Measurements from ENCODE around the gene FXYD7.

FXYD7 gene

DNA sequence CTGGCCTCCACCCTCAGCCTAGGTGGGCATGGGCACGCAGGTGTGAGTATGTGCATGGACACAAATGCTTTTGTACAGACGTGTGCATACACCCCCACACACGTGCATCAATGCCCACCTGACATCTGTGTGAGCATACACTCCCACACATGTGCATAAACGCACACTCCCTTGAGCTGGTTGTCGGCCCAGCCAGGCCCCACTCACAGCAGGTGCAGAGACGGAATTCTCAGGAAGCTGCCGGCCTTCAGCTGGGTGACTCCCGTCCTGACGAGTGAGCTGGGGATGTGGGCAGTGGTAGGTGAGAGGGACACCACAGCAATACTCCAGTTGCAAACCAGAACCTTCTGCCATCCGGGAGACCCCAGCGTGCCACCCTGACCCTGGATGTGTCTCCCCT is 9.2 kb upstream of the FXYD7 start:
- ATAC-seq = no peak
- TF ChIP-seq ARNTL (CRISPR knock-in tag; IDR thresholded peaks at IDR 0.05; ENCODE audit: borderline replicate concordance, low read depth) (no peak), TOX (CRISPR knock-in tag; IDR thresholded peaks at IDR 0.05; ENCODE audit: borderline replicate concordance) (no peak), ZC3H10 (CRISPR knock-in tag; IDR thresholded peaks at IDR 0.05) (no peak), ZFP30 (CRISPR knock-in tag; IDR thresholded peaks at IDR 0.05) (no peak), PPARA (CRISPR knock-in tag; IDR thresholded peaks at IDR 0.05; ENCODE audit: borderline replicate concordance) (no peak), ZNF70 (CRISPR knock-in tag; IDR thresholded peaks at IDR 0.05) (no peak), ZNF565 (CRISPR knock-in tag; conservative IDR thresholded peaks at IDR 0.05; ENCODE audit: low read depth) (no peak), ISL1 (CRISPR knock-in tag; IDR thresholded peaks at IDR 0.05) (no peak)
- TF ChIP-seq, protein P1, sequence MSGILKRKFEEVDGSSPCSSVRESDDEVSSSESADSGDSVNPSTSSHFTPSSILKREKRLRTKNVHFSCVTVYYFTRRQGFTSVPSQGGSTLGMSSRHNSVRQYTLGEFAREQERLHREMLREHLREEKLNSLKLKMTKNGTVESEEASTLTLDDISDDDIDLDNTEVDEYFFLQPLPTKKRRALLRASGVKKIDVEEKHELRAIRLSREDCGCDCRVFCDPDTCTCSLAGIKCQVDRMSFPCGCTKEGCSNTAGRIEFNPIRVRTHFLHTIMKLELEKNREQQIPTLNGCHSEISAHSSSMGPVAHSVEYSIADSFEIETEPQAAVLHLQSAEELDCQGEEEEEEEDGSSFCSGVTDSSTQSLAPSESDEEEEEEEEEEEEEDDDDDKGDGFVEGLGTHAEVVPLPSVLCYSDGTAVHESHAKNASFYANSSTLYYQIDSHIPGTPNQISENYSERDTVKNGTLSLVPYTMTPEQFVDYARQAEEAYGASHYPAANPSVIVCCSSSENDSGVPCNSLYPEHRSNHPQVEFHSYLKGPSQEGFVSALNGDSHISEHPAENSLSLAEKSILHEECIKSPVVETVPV (CRISPR knock-in tag; IDR thresholded peaks at IDR 0.05) = no peak
- TF ChIP-seq, protein P2, sequence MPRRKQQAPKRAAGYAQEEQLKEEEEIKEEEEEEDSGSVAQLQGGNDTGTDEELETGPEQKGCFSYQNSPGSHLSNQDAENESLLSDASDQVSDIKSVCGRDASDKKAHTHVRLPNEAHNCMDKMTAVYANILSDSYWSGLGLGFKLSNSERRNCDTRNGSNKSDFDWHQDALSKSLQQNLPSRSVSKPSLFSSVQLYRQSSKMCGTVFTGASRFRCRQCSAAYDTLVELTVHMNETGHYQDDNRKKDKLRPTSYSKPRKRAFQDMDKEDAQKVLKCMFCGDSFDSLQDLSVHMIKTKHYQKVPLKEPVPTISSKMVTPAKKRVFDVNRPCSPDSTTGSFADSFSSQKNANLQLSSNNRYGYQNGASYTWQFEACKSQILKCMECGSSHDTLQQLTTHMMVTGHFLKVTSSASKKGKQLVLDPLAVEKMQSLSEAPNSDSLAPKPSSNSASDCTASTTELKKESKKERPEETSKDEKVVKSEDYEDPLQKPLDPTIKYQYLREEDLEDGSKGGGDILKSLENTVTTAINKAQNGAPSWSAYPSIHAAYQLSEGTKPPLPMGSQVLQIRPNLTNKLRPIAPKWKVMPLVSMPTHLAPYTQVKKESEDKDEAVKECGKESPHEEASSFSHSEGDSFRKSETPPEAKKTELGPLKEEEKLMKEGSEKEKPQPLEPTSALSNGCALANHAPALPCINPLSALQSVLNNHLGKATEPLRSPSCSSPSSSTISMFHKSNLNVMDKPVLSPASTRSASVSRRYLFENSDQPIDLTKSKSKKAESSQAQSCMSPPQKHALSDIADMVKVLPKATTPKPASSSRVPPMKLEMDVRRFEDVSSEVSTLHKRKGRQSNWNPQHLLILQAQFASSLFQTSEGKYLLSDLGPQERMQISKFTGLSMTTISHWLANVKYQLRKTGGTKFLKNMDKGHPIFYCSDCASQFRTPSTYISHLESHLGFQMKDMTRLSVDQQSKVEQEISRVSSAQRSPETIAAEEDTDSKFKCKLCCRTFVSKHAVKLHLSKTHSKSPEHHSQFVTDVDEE (CRISPR knock-in tag; IDR thresholded peaks at IDR 0.05) = no peak
- TF ChIP-seq, protein P3, sequence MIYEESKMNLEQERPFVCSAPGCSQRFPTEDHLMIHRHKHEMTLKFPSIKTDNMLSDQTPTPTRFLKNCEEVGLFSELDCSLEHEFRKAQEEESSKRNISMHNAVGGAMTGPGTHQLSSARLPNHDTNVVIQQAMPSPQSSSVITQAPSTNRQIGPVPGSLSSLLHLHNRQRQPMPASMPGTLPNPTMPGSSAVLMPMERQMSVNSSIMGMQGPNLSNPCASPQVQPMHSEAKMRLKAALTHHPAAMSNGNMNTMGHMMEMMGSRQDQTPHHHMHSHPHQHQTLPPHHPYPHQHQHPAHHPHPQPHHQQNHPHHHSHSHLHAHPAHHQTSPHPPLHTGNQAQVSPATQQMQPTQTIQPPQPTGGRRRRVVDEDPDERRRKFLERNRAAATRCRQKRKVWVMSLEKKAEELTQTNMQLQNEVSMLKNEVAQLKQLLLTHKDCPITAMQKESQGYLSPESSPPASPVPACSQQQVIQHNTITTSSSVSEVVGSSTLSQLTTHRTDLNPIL (CRISPR knock-in tag; IDR thresholded peaks at IDR 0.05; ENCODE audit: low read depth) = no peak
- TF ChIP-seq, protein P4, sequence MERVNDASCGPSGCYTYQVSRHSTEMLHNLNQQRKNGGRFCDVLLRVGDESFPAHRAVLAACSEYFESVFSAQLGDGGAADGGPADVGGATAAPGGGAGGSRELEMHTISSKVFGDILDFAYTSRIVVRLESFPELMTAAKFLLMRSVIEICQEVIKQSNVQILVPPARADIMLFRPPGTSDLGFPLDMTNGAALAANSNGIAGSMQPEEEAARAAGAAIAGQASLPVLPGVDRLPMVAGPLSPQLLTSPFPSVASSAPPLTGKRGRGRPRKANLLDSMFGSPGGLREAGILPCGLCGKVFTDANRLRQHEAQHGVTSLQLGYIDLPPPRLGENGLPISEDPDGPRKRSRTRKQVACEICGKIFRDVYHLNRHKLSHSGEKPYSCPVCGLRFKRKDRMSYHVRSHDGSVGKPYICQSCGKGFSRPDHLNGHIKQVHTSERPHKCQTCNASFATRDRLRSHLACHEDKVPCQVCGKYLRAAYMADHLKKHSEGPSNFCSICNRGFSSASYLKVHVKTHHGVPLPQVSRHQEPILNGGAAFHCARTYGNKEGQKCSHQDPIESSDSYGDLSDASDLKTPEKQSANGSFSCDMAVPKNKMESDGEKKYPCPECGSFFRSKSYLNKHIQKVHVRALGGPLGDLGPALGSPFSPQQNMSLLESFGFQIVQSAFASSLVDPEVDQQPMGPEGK (CRISPR knock-in tag; IDR thresholded peaks at IDR 0.05; ENCODE audit: borderline replicate concordance) = no peak

DNA sequence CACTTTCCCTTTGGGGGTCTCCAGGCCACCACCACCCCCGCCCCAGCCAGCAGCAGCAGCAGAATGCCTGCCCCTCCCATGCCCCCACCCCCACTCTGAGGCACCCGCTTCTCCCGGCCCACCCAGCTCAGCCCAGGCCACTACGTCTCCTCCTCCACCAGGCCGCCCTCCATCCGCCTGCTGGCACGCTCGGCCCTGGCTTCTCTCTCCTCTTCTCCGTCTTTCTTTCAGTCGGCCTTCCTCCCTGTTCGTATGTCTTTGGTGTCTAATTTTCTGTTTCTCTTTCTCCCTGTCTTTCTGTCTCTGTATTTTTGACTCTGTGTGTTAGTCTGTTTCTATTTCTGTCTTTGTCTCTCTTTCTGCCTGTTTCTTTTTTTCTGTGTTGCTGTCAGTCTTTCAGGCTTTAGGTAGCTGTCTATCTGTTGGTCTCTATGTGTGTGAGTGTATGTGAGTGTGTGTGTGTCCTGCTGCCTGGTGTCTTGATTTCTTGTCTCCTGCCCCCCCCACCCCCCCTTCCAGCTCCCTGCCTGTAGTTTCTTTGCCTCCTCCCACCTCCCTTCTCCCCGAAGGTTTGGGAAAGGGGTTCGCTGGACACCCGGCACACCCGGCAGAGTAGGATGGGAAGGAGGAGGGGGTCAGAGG is 8.3 kb upstream of the FXYD7 start, which contains the start of gene LGI4:
Gene LGI4, minus strand, starts transcription at position 459 of the 642 bp plus-strand sequence. Its CDS starts 379 bp downstream, at position 80.
- TF ChIP-seq, protein P4 (CRISPR knock-in tag; IDR thresholded peaks at IDR 0.05; ENCODE audit: borderline replicate concordance) = no peak
- TF ChIP-seq, protein P5, sequence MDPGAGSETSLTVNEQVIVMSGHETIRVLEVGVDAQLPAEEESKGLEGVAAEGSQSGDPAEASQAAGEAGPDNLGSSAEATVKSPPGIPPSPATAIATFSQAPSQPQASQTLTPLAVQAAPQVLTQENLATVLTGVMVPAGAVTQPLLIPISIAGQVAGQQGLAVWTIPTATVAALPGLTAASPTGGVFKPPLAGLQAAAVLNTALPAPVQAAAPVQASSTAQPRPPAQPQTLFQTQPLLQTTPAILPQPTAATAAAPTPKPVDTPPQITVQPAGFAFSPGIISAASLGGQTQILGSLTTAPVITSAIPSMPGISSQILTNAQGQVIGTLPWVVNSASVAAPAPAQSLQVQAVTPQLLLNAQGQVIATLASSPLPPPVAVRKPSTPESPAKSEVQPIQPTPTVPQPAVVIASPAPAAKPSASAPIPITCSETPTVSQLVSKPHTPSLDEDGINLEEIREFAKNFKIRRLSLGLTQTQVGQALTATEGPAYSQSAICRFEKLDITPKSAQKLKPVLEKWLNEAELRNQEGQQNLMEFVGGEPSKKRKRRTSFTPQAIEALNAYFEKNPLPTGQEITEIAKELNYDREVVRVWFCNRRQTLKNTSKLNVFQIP (CRISPR knock-in tag; IDR thresholded peaks at IDR 0.05; ENCODE audit: borderline replicate concordance, low read depth) = no peak
- TF ChIP-seq BACH2 (CRISPR knock-in tag; IDR thresholded peaks at IDR 0.05; ENCODE audit: borderline replicate concordance) (no peak), SNAI2 (CRISPR knock-in tag; IDR thresholded peaks at IDR 0.05) (no peak), ISL1 (CRISPR knock-in tag; IDR thresholded peaks at IDR 0.05) (no peak), ZNF8 (CRISPR knock-in tag; IDR thresholded peaks at IDR 0.05) (no peak), OSR1 (CRISPR knock-in tag; IDR thresholded peaks at IDR 0.05) (no peak), RARB (CRISPR knock-in tag; IDR thresholded peaks at IDR 0.05) (no peak), ZNF70 (CRISPR knock-in tag; IDR thresholded peaks at IDR 0.05) (no peak), ZFP3 (CRISPR knock-in tag; IDR thresholded peaks at IDR 0.05) (no peak), CSDC2 (CRISPR knock-in tag; IDR thresholded peaks at IDR 0.05) (no peak), GLIS3 (CRISPR knock-in tag; IDR thresholded peaks at IDR 0.05) (no peak), ESRRG (CRISPR knock-in tag; IDR thresholded peaks at IDR 0.05) (no peak), ARNTL (CRISPR knock-in tag; IDR thresholded peaks at IDR 0.05; ENCODE audit: borderline replicate concordance, low read depth) (no peak), TOX (CRISPR knock-in tag; IDR thresholded peaks at IDR 0.05; ENCODE audit: borderline replicate concordance) (no peak), ZC3H10 (CRISPR knock-in tag; IDR thresholded peaks at IDR 0.05) (no peak)
- TF ChIP-seq, protein P1 (CRISPR knock-in tag; IDR thresholded peaks at IDR 0.05) = no peak
- TF ChIP-seq, protein P3 (CRISPR knock-in tag; IDR thresholded peaks at IDR 0.05; ENCODE audit: low read depth) = no peak
- ATAC-seq = no peak
